ENCODE measurements around the gene RETREG2.

GRCh38 chr2:219175486-219175885 is 2.6 kb upstream of the RETREG2 start:
- TF ChIP-seq CTCF (IDR thresholded peaks at IDR 0.05) (no peak), POLR2A (IDR thresholded peaks at IDR 0.05) (no peak)

Measured in heart left ventricle (tissue), 13 donors.